Renal cortex interstitium (tissue), 11 donors: Measurements from ENCODE around the gene NEB. TPM values are rescaled to one million over a fixed set of nuclear protein-coding genes. Genes with fewer than 3 reads are reported as not detected.
"Not testable (repeated sequence)": the region's sequence is repeated elsewhere in the genome, so short reads cannot be mapped to it uniquely, and the experiment has no call there.

ENCODE experiments used
- DNase-seq, 11 donors: peaks; one replicate each; pipeline ENCODE4 v3.0.0-alpha.2; 2013; ENCODE audit warnings: low read depth in 9 of 11, low spot score in 4 of 11; ENCODE audit errors: extremely low read depth in 1 of 11
- polyA plus RNA-seq, 3 donors: library from polyadenylated mRNA; unstranded; fragments of 120-200 nt; gene quantifications; one replicate each; pipeline ENCODE4 v1.2.1, GENCODE V29; 2013; ENCODE audit not compliant: insufficient read length in 3 of 3

NEB gene
- polyA plus RNA-seq, 3 donors, result 13.8 to 22.1 (median 17.5) TPM

GRCh38 chr2:151718247-151718646, 16.0 kb downstream of the NEB start:
- DNase-seq, result no peak

GRCh38 chr2:151716721-151717120, 17.6 kb downstream of the NEB start:
- DNase-seq, result no peak

- DNase-seq, result no peak
Measured at GRCh38 chr2:151713291-151713903, 20.9 kb downstream of the NEB start.

- DNase-seq, result no peak
Measured at GRCh38 chr2:151711025-151711424, 23.3 kb downstream of the NEB start.

- no peak for DNase-seq
Measured at GRCh38 chr2:151708788-151709187, 25.5 kb downstream of the NEB start.

- no peak for DNase-seq
Measured at GRCh38 chr2:151707857-151708256, 26.4 kb downstream of the NEB start.

- not testable (repeated sequence) for DNase-seq
Measured at GRCh38 chr2:151704480-151704961, 29.8 kb downstream of the NEB start.

- not testable (repeated sequence) for DNase-seq
Measured at GRCh38 chr2:151698134-151698533, 36.1 kb downstream of the NEB start.

GRCh38 chr2:151695778-151696177, 38.5 kb downstream of the NEB start:
- DNase-seq, result no peak

- no peak for DNase-seq
Measured at GRCh38 chr2:151691631-151692030, 42.6 kb downstream of the NEB start.

- DNase-seq, result no peak
Measured at GRCh38 chr2:151688719-151689118, 45.6 kb downstream of the NEB start.

- no peak for DNase-seq
Measured at GRCh38 chr2:151682459-151683003, 51.7 kb downstream of the NEB start.

- DNase-seq, result no peak
Measured at GRCh38 chr2:151681051-151681450, 53.2 kb downstream of the NEB start.

- DNase-seq, result no peak
Measured at GRCh38 chr2:151679994-151680393, 54.3 kb downstream of the NEB start.

GRCh38 chr2:151678849-151679248, 55.4 kb downstream of the NEB start:
- DNase-seq, result no peak

- no peak for DNase-seq
Measured at GRCh38 chr2:151673016-151673415, 61.3 kb downstream of the NEB start.

- no peak for DNase-seq
Measured at GRCh38 chr2:151672277-151672676, 62.0 kb downstream of the NEB start.

GRCh38 chr2:151670846-151671597, 63.3 kb downstream of the NEB start:
- DNase-seq, result no peak

GRCh38 chr2:151670346-151670745, 63.9 kb downstream of the NEB start:
- DNase-seq, result no peak

GRCh38 chr2:151669585-151670081, 64.6 kb downstream of the NEB start:
- DNase-seq, result peak in 1 of 11 donors; percentile 8
